ENCODE results near the gene ZAR1L.

- TF ChIP-seq, protein P1, sequence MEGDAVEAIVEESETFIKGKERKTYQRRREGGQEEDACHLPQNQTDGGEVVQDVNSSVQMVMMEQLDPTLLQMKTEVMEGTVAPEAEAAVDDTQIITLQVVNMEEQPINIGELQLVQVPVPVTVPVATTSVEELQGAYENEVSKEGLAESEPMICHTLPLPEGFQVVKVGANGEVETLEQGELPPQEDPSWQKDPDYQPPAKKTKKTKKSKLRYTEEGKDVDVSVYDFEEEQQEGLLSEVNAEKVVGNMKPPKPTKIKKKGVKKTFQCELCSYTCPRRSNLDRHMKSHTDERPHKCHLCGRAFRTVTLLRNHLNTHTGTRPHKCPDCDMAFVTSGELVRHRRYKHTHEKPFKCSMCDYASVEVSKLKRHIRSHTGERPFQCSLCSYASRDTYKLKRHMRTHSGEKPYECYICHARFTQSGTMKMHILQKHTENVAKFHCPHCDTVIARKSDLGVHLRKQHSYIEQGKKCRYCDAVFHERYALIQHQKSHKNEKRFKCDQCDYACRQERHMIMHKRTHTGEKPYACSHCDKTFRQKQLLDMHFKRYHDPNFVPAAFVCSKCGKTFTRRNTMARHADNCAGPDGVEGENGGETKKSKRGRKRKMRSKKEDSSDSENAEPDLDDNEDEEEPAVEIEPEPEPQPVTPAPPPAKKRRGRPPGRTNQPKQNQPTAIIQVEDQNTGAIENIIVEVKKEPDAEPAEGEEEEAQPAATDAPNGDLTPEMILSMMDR (IDR thresholded peaks at IDR 0.05), result no peak
- TF ChIP-seq POLR2A (IDR thresholded peaks at IDR 0.05) (no peak), POLR2AphosphoS5 (IDR thresholded peaks at IDR 0.05) (no peak)
These were observed 56.0 kb downstream of the ZAR1L start for GRCh38 chr13:32259116-32259515.
